NCI-H1930 (cell line): Measurements from ENCODE around the gene ASAP2.
"Not testable (repeated sequence)": the region's sequence is repeated elsewhere in the genome, so short reads cannot be mapped to it uniquely, and the experiment has no call there.

Experiments
- DNase-seq, 2 experiments: peaks; one replicate each; lab custom pipeline; 2025; lab: John Stamatoyannopoulos, UW

ASAP2 gene

DNA sequence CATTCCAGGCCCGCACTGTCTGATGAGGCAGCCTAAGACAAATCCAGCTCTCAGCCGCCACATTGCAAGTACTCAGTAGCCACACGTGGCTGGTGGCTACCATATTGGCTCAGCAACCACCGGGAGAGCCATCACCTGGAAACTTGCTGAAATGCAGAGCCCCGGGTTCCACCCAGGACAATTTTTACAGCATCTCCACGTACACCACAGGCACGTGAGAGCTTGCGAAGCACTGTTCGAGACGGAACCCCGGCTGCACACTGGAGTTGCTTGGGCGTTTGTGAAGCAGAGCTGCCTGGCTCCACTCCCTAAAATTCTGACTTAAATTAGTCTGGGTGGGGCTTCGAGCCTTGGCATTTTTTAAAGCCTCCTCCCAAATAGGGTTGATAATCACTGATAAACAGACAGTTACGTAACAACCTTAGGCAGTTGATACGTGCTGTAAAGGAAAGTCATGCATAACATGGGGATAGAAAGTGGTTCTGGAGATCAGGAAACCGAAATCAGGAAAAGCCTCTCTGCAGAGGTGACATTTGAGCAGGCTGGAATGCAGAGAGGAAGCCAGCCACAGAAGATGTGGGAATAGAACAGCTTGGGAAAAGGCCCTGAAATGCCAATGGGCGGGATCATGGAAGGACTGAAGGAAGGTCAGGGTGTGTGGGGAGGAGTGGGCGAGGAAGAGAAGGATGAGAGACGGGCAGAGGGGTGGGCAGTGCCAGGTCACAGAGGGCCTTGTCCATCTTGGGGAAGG lies 6.2 kb downstream of the ASAP2 start:
- no peak for DNase-seq

DNA sequence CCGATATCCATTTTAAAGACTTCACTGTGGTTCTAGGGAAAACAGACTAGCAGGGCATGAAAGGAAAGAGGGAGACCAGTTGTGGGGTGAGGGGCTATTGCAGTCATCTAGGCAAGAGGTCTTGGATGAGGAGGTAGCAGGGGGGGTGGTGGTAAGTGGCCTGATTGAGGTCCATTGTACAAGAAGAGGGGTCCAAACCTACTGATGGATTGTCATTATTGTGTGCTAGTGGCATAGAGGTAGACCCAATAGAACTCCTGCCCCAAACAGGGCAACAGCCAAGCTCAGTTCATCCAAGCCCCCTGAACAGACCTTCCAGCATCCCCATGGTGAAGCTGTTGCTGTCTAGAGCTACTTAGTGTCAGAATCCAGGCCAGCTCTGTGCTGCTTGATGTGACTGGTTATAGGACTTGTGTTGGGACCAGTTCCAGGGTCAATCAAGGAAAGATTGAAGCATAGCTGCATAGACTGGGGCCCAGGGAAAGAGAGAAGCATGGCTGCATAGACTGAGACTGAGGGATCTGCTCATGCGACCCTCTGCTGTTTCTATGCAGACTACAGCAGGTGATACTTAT lies 7.0 kb downstream of the ASAP2 start:
- DNase-seq: no peak

DNA sequence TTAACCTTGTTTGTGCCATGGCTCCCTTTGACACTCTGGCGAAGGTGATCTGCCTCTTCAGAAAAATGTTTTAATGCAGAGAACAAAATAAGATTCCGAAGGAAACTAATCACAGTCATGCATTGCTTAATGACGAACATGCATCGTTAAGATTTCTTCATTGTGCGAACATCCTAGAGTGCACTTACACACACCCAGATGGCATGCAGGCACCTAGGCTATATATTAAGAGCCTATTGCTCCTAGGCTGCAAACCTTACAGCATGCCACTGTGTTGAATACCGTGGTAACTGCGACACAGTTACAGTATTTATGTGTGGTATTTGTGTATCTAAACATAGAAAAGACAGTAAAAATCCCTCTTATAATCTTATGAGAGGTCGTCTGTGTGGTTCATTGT lies 8.3 kb downstream of the ASAP2 start:
- no peak for DNase-seq

DNA sequence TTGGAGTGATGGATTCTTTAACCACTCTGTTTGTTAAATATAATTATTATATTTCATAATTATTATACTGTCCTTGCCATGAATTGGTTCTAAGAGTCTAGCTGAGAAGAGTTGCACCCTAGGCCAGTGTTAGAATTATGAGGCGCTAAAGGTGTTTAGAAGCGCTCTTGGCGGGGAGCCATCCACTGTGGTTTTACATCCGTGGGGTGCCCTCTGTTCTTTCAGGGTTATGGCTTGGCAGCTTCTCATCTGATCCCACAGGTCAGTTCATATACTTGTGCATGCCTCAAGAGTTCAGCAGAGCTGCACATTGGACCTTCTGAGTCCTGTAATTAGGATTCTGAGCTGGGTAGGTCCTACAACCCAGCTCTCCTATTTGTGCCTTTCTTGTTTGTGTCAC lies 9.1 kb downstream of the ASAP2 start:
- DNase-seq: no peak

DNA sequence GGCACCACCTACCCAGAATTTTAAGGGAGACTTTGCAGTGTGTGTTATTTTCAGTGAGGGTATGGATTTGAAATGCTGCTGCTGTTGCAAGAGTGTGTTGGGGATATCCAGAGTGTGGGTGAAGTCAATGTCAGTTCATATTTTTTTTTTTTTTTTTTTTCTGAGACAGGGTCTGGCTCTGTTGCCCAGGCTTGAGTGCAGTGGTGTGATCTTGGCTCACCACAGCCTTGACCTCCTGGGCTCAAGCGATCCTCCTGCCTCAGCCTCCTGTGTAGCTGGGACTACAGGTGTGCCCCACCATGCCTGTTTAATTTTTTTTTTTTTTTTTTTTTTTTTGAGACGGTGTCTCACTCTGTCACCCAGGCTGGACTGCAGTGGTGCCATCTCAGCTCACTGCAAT lies 9.5 kb downstream of the ASAP2 start:
- not testable (repeated sequence) for DNase-seq

DNA sequence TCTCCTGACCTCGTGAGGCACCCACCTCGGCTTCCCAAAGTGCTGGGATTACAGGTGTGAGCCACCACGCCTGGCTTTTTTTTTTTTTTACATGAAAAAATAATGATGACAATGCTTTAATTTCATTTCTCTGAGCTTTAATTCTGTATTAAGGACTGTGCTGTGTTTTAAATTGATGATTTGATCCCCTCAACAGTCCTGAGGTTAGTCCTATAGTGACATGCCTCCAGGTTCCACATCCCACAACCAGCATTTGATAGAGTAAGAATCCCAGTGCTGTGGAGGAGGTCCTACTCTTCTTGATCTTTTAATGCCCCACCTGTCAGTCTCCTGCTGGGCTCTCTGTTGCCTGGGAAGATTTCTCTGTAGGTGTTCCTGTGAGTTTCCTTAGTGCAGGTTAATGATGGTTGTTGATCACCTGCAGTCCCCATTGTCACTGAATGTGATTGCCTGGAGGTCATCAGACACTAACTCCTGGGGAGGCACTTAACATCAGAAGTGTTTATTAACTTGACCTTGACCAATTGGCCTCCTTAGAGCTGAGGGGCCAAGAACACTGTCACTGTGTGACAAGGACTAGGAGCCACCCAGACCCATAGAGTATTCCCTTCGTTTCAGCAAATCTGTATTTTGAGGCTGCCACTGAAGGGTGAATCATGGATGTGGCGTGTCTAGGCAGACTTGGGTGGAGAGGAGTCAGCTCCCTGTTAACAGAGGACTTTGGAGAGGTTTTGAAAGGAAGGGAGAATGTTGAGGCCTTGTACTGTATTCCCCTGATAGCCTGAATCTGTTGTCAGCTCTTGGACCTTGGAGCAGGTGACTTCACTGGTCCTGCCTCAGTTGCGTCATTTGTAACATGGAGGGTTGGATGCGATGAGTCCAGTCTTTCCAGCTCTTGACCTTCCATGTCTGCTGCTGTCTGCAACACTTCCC lies 11.5 kb downstream of the ASAP2 start:
- DNase-seq: no peak

DNA sequence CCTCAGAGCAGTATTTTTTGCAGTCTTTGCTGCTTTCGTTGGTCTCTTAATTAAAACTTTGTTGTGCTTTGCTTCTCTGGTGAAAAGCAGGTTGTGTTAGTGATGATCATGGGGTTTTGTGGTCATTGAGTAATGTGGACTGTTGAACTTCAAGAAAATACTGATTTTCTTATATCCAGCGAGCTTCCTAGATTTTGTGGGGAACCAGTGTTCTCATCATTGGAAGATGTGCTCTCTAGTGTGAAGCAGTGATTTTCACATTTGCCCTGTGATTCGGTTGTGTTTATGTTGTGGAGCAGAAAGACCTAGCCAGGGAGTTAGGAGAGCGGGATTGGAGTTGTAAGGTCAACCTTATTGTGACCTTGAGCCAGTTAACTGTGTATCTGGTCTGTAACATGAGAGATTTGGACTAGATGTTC lies 12.4 kb downstream of the ASAP2 start:
- DNase-seq: no peak

DNA sequence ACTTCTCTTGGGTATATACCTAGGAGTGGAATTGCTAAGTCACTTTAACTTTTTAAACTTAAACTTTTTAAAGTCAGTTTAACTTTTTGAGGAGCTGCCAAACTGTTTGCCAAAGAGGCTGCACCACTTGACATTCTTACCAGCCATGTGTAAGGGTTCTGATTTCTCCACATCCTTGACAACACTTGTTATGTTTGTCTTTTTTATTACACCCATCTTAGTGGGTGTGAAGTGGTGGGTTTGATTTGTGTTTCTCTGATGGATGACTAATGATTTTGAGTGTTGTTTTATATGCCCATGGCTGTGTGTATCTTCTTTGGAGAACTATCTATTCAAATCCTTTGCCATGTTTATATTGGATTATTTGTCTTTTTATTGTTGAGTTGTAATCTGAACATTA lies 13.6 kb downstream of the ASAP2 start:
- no peak for DNase-seq

DNA sequence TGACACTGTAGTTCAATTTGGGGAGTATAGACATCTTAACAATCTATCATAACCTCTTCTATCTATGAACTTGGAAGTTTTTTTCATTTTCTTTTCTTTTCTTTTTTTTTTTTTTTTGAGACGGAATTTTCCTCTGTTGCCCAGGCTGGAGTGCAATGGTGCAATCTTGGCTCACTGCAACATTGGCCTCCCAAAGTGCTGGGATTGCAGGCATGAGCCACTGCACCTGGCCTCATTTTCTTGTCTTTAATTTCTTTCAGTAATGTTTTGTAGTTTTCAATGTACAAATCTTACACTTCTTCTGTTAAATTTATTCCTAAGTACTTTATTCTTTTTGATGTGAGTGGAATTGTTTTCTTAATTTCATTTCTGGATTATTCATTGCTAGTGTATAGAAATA lies 14.6 kb downstream of the ASAP2 start:
- no peak for DNase-seq

DNA sequence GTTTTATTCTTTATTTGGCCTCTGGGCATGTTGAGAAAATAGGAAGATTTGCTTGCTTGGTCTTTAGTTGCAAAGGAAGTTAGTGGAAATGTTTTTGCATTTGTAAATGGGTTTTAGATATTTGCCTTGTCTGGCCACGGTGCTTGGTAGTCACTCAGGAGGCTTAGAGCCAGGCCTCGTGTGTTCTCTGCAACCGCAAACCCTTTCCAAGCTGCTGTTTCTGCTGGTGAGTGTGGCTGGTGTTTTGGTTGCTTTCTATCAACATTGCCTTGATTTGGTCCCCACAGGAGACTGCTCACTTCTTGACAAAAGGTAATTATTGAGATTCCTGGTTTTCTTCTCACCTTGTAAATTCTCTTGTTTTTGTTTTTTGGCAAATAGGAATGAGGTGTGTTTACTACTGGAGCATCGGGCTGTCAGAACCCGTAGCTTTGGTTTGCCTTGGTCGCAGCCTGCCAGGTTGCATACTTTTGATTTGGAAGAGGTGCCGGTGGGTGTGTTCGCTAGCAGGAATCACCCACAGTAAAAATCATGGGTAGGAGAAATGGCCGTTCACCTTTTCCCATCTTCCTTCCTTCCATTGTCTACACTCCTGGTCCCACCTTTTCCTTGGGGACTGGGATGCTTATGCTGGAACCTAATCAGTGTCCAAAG lies 15.8 kb downstream of the ASAP2 start:
- no peak for DNase-seq

DNA sequence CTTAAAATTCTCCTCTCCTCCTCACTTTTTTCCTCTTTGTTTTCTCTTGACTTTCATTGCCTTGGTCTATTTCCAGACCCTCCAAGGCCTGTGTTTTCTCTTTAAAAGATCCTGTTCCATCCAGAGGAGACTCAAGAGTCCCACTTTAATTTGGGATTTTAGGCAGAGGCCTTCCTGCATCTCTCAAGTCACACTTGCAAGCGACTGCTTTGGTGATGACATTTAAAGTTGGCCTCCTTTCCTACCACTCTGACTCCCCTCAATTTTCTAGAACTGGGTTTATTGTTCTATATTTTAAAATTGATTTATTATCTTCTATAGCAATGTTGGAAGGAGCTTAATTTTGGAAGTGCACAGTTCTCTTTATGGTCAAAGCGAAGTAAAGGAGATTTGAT lies 16.3 kb downstream of the ASAP2 start:
- no peak for DNase-seq

DNA sequence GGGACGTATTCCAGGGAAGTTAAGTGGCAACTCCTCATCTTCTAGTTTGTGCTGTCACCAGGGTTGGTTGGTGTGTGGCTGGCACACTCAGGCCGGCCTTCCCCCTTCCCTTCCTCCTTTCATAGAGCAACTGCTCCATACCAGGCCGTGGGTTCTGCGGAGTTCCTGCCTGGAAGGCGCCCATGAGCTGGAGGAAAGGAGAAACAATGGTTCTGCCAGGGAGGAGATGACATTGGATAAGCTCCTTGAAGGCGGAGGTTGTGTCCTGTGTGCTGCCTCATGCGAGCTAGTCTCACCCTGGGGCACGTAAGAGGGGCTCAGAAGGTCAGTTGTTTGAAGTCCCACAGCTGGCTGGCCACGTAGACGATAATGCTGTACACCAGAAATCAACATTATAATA lies 19.2 kb downstream of the ASAP2 start:
- no peak for DNase-seq

DNA sequence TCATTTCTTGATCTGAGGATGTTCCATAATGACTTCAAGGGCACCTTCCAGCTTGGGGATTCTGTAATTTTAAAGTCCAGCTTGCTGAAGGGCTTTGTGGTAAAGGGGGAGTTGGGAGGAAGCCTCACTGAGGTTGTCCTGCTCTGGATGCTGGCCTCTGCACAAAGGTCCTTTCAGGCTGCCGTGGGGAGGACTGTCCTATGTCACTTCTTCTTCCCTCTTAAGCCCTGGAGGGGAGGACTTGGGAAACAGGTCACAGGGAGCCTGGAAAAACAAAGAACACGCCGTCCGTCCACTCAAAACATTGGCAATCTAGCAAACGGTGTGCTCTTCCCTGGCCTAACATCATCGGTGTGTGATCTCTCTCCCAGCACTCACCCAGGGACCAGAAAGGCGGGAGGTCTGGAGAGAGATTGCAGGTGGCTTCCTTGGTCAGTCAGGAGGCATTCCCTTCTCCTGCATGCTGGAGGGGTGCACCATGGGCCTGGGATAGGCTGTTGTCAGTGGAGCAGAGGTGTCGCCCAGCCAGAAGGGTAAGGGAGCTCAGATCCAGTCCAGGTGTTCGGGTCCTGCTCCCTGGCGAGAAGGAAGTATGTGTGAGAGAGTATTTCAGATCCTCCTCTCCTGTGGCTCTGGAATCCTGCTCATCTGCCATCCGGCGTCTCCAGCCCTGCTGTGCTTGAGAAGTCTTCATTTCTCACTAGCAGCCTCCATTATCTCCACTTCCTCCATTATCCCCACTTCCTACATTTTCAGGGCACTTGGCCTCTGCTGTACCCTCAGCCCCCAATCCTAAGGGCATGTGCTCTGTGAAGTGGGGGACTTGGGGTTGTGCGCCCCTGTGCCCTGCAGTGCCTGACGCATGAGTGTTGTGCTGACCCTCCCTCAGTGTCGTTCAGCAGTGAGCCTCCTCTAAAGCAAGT lies 20.1 kb downstream of the ASAP2 start:
- no peak for DNase-seq

DNA sequence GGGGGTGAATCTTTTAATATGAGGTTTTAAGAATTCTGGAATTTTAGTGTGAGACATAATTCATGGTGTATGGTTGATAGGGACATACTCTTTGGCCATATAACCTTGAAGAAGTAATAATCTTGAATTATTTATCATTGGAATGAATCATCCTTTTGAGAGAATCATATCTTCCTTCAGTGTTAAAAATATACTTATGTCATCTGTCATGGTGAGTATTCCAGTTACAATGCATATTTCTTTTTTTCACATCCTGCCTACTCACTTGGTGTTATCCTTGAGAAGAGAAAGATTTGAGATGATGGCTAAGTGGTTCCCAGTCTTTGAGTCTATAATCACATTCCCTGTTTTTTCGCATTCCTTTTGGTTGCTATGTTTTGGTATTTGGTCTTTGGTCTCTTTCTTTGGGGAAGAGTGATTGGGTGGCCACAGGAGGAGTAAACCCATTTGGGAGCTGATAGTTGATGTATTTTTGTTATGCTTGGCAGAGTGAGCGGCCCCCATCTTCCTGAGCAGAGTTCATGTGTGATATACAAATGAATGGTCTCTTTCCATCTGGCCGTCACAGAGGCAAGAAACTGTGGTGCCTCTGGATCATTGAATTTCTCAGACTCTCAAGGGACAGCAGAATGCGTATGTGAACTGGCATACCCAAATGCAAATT lies 21.6 kb downstream of the ASAP2 start:
- no peak for DNase-seq

DNA sequence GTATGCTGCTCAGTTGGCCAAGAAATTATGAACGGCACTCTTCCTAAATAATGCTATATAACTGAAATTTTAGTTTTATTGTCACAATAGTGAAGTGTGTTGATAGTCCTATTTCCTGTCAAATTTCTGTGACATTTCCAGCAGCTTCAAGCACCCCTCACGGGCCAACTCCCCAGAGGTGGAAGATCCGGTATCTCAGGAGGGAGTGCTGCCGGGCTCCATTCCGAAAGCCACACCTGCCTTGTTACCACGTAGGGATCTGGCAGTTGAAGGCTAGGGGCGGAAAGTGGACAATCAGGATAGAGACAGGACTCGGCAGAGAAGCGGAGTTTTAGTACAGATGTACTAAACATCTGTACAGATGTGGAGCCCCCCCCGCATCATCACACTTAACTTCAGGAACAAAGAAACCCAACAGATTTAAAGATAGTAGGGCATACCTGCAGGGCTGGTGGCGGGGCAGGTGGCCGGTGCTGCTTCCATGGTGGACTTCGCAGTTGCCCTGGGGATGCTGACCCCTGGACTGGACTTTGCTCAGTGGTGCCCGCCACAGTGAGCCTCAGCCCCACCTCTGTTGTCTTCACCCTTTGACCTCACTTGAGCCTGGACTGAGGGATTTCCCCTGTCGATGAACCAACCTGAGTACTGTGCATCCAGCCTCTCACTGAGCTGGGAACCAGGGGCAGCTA lies 22.3 kb downstream of the ASAP2 start:
- no peak for DNase-seq

DNA sequence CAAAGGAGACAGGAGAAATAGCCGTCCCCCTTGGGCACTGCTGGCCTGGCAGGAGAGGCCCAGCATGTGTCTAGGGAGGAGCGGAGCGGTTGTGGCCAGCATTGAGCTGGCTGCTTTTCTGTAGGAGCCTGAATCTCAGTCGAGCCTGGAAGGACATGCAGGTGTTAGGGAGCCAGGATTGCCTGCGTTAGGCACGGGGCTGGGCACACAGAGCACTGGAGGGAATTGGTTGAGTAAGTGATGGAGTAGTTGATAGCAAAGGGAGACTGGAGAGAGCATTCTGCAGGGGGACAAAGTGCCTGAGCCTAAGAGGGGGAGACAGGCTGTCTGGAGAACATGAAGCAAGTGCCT lies 22.8 kb downstream of the ASAP2 start:
- DNase-seq: no peak

DNA sequence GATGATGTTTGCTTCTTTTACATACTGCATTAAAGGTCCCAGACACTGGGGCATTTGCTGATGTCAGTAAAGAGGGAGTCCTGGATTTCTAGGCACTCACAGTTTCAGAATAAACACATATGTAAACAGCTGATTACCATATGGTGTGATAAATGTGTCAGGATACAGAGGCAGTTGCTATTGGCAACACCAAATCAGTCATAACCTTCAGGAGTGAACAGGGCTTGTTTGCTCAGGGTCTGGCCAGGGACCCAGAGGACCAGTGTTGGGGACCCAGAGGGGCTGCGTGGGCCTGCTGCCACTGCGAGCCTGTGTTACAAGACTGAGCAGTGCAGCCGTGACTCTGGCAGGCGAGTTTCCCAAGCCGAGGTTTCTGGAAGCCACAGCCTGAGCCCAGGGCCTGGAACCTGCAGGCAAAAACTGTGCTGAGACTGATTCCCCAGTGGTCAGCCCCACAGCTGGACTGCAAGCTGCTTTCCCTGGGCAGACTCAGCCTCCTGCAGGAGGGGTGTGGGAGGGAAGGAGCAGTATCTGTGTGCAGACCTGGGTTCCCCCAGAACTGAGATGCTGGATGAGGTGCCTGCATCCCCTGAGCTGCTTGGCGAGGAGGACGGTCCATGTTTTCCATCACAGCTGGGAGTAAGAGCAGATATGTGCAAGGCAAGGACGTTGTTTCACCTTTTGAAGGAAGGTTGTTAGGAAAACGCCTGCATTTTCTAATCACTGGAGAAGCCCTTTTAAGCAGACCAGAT lies 23.6 kb downstream of the ASAP2 start:
- no peak for DNase-seq

DNA sequence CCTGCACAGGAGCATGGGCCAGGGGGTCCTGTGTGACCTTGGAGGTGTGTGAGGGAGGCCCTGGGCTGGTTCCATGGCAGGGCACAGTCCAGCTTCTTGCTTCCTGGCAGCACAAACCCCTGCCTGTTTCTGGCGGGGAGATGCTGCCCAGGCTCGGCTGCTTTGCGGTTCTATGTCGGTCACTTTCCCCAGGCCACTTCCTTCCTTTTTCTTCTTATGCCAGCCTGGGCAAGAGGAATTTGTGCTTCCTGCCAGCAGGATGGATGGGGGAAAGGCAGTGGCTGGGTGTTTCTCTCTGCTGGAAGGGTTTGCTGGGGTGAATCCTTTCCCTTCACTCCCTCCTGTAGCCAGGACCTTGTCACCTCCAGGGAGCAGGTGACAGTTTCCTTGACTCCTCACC lies 24.3 kb downstream of the ASAP2 start:
- DNase-seq: no peak

DNA sequence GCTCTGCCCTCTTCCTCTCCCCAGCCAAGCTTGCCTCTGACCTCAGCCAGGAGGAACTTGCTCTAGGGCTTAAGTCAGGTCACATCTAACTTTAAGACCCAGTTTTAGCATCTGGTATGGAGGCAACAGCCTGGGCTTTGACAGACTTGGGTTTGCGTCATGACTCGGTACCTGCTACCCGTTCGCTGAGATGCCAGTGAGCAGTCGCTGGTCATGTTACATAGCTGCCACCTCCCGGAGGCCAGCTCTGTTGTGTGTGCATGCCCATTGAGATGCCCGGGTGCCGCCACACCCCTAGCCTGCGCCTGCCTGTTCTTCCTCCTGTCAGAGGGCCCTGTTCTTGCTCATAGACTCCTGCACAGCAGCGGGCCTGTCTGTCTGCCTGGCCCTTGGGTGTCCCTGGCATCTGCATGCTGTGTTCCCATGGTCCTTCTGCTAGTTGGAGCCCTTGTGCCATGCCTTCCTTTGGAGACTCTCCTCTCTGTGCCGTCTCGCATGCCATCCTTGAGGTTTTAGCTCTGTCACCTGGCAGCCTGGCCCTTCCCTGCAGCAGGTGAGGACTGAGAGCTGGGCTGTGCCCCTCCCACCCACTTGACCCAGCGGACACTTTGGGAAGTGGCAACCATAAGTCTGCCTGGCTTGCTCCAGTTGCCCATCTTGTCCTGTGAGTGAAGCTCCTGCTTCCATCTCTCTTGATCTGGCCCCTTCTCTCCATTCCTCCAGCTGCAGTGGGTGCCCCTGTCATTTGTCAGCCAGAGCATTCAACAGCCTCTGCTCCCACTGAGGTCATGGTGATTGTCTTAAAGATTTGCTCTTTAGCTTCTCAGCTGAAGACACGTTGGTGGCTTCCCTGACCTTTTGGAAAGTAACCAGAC lies 24.9 kb downstream of the ASAP2 start:
- no peak for DNase-seq
